ENCODE measurements around the gene MKRN3.
"Not testable (repeated sequence)": the region's sequence is repeated elsewhere in the genome, so short reads cannot be mapped to it uniquely, and the experiment has no call there.

MKRN3 gene

GRCh38 chr15:23594252-23594770 lies 28.8 kb downstream of the MKRN3 start:
- DNase-seq: no peak

DNA sequence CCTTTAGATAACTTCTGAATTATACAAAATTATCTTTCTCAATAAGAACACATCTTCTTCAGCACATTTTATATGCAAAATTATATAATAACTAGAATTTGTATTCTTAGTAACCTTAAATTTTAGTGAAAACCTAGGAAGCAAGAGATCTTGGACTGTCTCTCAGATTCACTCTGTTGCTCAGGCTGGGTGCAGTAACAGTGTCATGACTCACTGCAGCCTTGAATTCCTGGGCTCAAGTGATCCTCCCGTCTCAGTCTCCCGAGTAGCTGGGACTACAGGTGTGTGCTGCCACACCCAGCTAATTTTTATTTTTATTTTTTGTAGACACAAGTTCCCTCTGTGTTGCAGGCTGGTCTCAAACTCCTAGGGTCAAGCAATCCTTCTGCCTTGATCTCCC lies 29.9 kb downstream of the MKRN3 start:
- DNase-seq: no peak

GRCh38 chr15:23596736-23597135 lies 31.3 kb downstream of the MKRN3 start:
- DNase-seq: no peak

GRCh38 chr15:23597278-23597677 lies 31.8 kb downstream of the MKRN3 start:
- DNase-seq: not testable (repeated sequence)

DNA sequence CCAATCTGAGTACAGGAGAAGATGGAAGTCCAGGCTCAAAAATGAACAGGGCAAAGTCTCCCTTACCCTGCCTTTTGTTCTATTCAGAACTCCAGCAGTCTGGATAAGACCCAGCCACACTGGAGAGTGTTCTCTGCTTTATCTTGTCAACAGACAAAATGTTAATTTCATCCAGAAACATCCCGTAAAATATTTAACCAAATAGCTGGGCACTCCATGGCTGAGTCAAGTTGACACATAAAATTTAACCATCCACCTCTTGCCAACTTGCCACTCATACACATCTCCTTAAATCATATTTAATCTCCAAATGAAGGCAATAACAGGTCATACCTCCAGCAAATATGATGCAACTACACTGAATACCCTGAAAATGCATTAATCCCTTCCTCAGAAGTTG lies 33.6 kb downstream of the MKRN3 start:
- no peak for DNase-seq

DNA sequence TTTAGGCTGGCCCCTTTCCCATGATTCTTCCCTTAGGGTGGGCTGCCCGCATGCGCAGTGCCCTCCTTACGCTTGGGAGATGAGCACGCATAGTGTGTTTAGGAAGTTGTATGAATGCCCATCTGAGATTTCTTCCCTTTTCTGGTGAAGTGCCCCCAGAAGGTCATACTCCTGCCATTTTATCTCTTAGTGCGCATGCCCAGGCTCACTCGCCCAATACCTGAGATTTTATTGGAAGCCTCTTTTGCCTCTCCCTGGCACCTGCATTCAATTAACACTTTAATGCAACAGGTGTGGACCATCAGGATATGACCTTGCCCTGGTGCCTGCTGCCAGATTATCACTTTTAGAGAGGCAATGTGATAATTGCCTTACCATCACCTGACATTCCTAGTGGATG lies 36.6 kb downstream of the MKRN3 start:
- no peak for DNase-seq

DNA sequence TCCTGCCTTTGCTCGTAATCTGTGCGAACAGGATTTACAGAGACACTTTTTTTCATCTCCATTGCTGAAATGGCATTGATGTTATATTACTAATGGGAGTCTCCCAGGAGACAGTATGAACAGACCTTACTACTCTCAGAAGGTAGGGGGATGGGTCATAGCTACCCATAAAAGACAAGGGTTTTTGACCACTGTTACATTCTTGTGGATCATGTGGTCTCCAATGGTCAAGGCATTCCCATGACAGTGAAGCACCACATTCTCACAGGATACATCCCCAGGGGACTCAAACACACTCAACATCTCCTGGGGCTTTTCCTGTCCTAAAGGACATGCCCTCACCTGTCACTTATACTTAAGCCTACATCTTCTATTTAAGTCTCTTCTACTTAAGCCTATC lies 40.8 kb downstream of the MKRN3 start:
- DNase-seq: no peak

DNA sequence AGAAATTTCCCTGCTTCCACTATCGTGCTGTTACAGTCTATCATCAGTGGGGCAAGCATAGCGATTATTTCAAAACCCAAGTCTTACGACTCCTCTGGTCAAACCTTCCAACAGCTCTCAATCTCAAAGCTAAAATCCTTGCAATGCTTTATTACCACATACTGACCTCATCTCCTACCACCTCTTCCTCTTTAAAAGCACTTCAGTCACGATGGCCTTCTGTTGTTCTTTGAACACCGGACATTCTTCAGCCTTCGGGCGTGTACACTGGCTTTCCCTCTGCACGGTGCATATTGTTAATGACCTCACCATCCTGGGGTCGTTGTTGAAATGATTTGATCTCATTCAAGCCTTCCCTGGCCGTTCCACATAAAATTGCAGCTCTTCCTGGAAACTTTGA lies 51.1 kb downstream of the MKRN3 start:
- DNase-seq: no peak

Data from KG1 (cell line).